22Rv1 (cell line): ENCODE measurements around the gene ADCY10.

Experiments
- CTCF ChIP-seq: fragments of 450-650 bp; IDR thresholded peaks from 2 replicates; pipeline ENCODE4 v1.5.1; 2017; ENCODE audit warnings: mild to moderate bottlenecking
- ZFX ChIP-seq: fragments of 450-650 bp; IDR thresholded peaks from 2 replicates; pipeline ENCODE4 v1.6.1; 2017; ENCODE audit warnings: antibody characterized with exemption, borderline replicate concordance

GRCh38 chr1:167839009-167839408, 74.9 kb downstream of the ADCY10 start:
- TF ChIP-seq CTCF (no peak), ZFX (no peak)
